H1 (cell line): ENCODE measurements around the gene ASF1B. TPM values are rescaled to one million over a fixed set of nuclear protein-coding genes. Genes with fewer than 3 reads are reported as not detected.

Experiments used
- CTCF ChIA-PET: fragments of 300-600 bp; sonication (Branson Sonifier 250); formaldehyde crosslinking; loops from one replicate; lab custom pipeline; 2021; ENCODE audit not compliant: partially characterized antibody; lab: Charles Lee
- POLR2A ChIA-PET: fragments of 300-600 bp; sonication (Branson Sonifier 250); formaldehyde crosslinking; loops from one replicate; lab custom pipeline; 2021; ENCODE audit warnings: inconsistent platforms; ENCODE audit not compliant: partially characterized antibody; lab: Charles Lee
- DNase-seq, 2 experiments: peaks; one replicate each; pipeline versions ENCODE4 v3.0.0 to v3.0.0-alpha.2; 2010 to 2022; ENCODE audit warnings: low spot score in 2 of 2, low read depth in 1 of 2, mixed read lengths in 1 of 2
- FAIRE-seq: peaks from 2 replicates; lab custom pipeline; 2011; peaks lifted over from hg19 to GRCh38; lab: Jason Lieb, UNC
- H2AFZ ChIP-seq: 2 replicates; pipeline ENCODE4 v1.8.1; 2012; ENCODE audit warnings: low read length, inconsistent platforms
- H2AK5ac ChIP-seq: 2 replicates; pipeline ENCODE4 v1.6.1; 2013; ENCODE audit warnings: low read depth, low read length
- H2BK120ac ChIP-seq: replicated peaks from 2 replicates; pipeline ENCODE3; 2013; ENCODE audit warnings: low read depth, low read length, inconsistent platforms
- H2BK12ac ChIP-seq: 2 replicates; pipeline ENCODE4 v1.6.1; 2013; ENCODE audit warnings: low read depth, low read length
- H2BK15ac ChIP-seq: 2 replicates; pipeline ENCODE4 v1.6.1; 2013; ENCODE audit warnings: low read length
- H2BK20ac ChIP-seq: 2 replicates; pipeline ENCODE4 v1.6.1; 2013; ENCODE audit warnings: low read length
- H2BK5ac ChIP-seq: 2 replicates; pipeline ENCODE4 v1.6.1; 2013; ENCODE audit warnings: low read depth, low read length
- H3K14ac ChIP-seq: 2 replicates; pipeline ENCODE4 v1.6.1; 2013; ENCODE audit warnings: inconsistent platforms; ENCODE audit not compliant: insufficient read length
- H3K18ac ChIP-seq: 2 replicates; pipeline ENCODE4 v1.6.1; 2013; ENCODE audit warnings: low read length; ENCODE audit errors: extremely low read depth
- H3K23ac ChIP-seq: 2 replicates; pipeline ENCODE4 v1.6.1; 2013; ENCODE audit warnings: inconsistent platforms; ENCODE audit not compliant: insufficient read length
- H3K23me2 ChIP-seq: 2 replicates; pipeline ENCODE4 v1.6.1; 2013; ENCODE audit warnings: low read depth, low read length
- H3K27ac ChIP-seq: 2 replicates; pipeline ENCODE4 v1.6.1; 2011; ENCODE audit warnings: low read depth, low read length, inconsistent platforms
- H3K27me3 ChIP-seq, 4 experiments: replicated peaks in 1 of 4; 1 replicate in 1 of 4; 2 replicates in 3 of 4; pipeline versions ENCODE4 v1.6.1 to v1.8.1; 2011 to 2013; ENCODE audit warnings: low read length in 3 of 4, mild to moderate bottlenecking in 3 of 4, inconsistent platforms in 2 of 4, mixed read lengths in 2 of 4, moderate library complexity in 1 of 4; ENCODE audit not compliant: control insufficient read depth in 3 of 4, insufficient read depth in 3 of 4; ENCODE audit errors: extremely low read depth in 1 of 4
- H3K36me3 ChIP-seq, 4 experiments: 2 replicates each; pipeline versions ENCODE4 v1.6.1 to v1.8.1; 2011 to 2013; ENCODE audit warnings: mild to moderate bottlenecking in 4 of 4, low read length in 3 of 4, moderate library complexity in 2 of 4, control low read depth in 1 of 4, inconsistent platforms in 1 of 4; ENCODE audit not compliant: insufficient read depth in 4 of 4, control insufficient read depth in 2 of 4
- H3K4ac ChIP-seq: replicated peaks from 2 replicates; pipeline ENCODE3; 2013; ENCODE audit warnings: low read length, low read depth, mixed read lengths, inconsistent platforms; ENCODE audit not compliant: insufficient read length
- H3K4me1 ChIP-seq, 4 experiments: replicated peaks in 1 of 4; 1 replicate in 1 of 4; 2 replicates in 3 of 4; pipeline versions ENCODE4 v1.6.1 to v1.8.1; 2011 to 2013; ENCODE audit warnings: low read length in 3 of 4, inconsistent platforms in 2 of 4, mixed read lengths in 1 of 4; ENCODE audit not compliant: insufficient read depth in 4 of 4, control insufficient read depth in 3 of 4
- H3K4me2 ChIP-seq, 2 experiments: 2 replicates each; pipeline versions ENCODE4 v1.6.1 to v1.8.1; 2011 to 2013; ENCODE audit warnings: low read depth in 2 of 2, low read length in 2 of 2, control low read depth in 1 of 2, inconsistent platforms in 1 of 2, mild to moderate bottlenecking in 1 of 2; ENCODE audit not compliant: insufficient read depth in 1 of 2
- H3K4me3 ChIP-seq, 4 experiments: fragments of 200-600, 300-600 bp in 1 of 4; sonication (generic), shearing (Covaris generic), sonication (Bioruptor Twin) in 1 of 4; 2 replicates each; pipeline versions ENCODE4 v1.5.1 to v1.8.1; 2011 to 2016; ENCODE audit warnings: low read length in 4 of 4, low read depth in 3 of 4, control low read depth in 2 of 4, inconsistent platforms in 2 of 4, mild to moderate bottlenecking in 2 of 4, mixed read lengths in 1 of 4, moderate library complexity in 1 of 4; ENCODE audit not compliant: insufficient read depth in 2 of 4; ENCODE audit errors: extremely low read depth in 1 of 4
- H3K56ac ChIP-seq: replicated peaks from 2 replicates; pipeline ENCODE3; 2013; ENCODE audit warnings: low read depth, mild to moderate bottlenecking, mixed read lengths, low read length, inconsistent platforms; ENCODE audit not compliant: insufficient read length
- H3K79me1 ChIP-seq: 2 replicates; pipeline ENCODE4 v1.6.1; 2013; ENCODE audit warnings: low read depth, low read length, control low read depth
- H3K79me2 ChIP-seq, 2 experiments: 2 replicates each; pipeline versions ENCODE4 v1.6.1 to v1.8.1; 2012 to 2013; ENCODE audit warnings: low read length in 2 of 2, mild to moderate bottlenecking in 2 of 2, inconsistent platforms in 1 of 2; ENCODE audit not compliant: insufficient read depth in 2 of 2, control insufficient read depth in 1 of 2
- H3K9ac ChIP-seq, 4 experiments: replicated peaks in 1 of 4; 1 replicate in 1 of 4; 2 replicates in 3 of 4; pipeline versions ENCODE4 v1.6.1 to v1.8.1; 2011 to 2013; ENCODE audit warnings: low read depth in 3 of 4, low read length in 3 of 4, control low read depth in 2 of 4, mild to moderate bottlenecking in 2 of 4, moderate library complexity in 2 of 4, inconsistent platforms in 1 of 4; ENCODE audit errors: extremely low read depth in 1 of 4
- H3K9me3 ChIP-seq, 2 experiments: 2 replicates each; pipeline versions ENCODE4 v1.6.1 to v1.8.1; 2012 to 2013; ENCODE audit warnings: mild to moderate bottlenecking in 2 of 2, moderate library complexity in 2 of 2, control low read depth in 1 of 2, inconsistent platforms in 1 of 2, low read depth in 1 of 2, low read length in 1 of 2, mixed read lengths in 1 of 2; ENCODE audit not compliant: insufficient read depth in 2 of 2
- H4K20me1 ChIP-seq, 2 experiments: replicated peaks in 1 of 2; 2 replicates each; pipeline versions ENCODE3 to v1.8.1; 2011 to 2013; ENCODE audit warnings: inconsistent platforms in 2 of 2, low read length in 2 of 2, mild to moderate bottlenecking in 1 of 2; ENCODE audit not compliant: insufficient read depth in 2 of 2, control insufficient read depth in 1 of 2
- H4K5ac ChIP-seq: 2 replicates; pipeline ENCODE4 v1.6.1; 2013; ENCODE audit warnings: low read length, low read depth, mixed read lengths, inconsistent platforms; ENCODE audit not compliant: insufficient read length
- H4K8ac ChIP-seq: 2 replicates; pipeline ENCODE4 v1.8.0; 2013; ENCODE audit warnings: mild to moderate bottlenecking, moderate library complexity, low read length, inconsistent platforms; ENCODE audit not compliant: insufficient read depth; ENCODE audit errors: extremely low read depth
- H4K91ac ChIP-seq: replicated peaks from 2 replicates; pipeline ENCODE3; 2013; ENCODE audit warnings: low read length, mixed read lengths, inconsistent platforms; ENCODE audit not compliant: insufficient read length
- KDM1A ChIP-seq: fragments of 200-600, 300-600 bp; sonication (generic); IDR thresholded peaks from 2 replicates; pipeline ENCODE4 v1.7.1; 2016; ENCODE audit warnings: mild to moderate bottlenecking, low read length, borderline replicate concordance
- SRF ChIP-seq: IDR thresholded peaks from 2 replicates; pipeline ENCODE4 v1.6.1; 2011; ENCODE audit warnings: mild to moderate bottlenecking, low read depth, low read length, moderate library complexity
- YY1 ChIP-seq: IDR thresholded peaks from 2 replicates; pipeline ENCODE4 v1.6.1; 2011; ENCODE audit warnings: low read depth, mild to moderate bottlenecking, low read length
- WGBS, 2 experiments: shearing (Covaris generic) in 1 of 2; methylation state at CpG; one replicate each; pipeline versions ENCODE4 v1.1.6 to v1.1.7; 2013 to 2015; ENCODE audit warnings: low lambda C conversion rate in 2 of 2, mixed read lengths in 2 of 2, inconsistent platforms in 1 of 2, low coverage in 1 of 2, missing lambda C conversion rate in 1 of 2; ENCODE audit not compliant: insufficient replicate concordance in 2 of 2, insufficient coverage in 1 of 2, insufficient read length in 1 of 2; ENCODE audit errors: extremely low coverage in 1 of 2, missing lambda C conversion rate in 1 of 2; 5-methylcytosine and 5-hydroxymethylcytosine counted together
- polyA plus RNA-seq, 7 experiments: library from polyadenylated mRNA; depleted of rRNA in 3 of 7; stranded (reverse) in 5 of 7; unstranded in 2 of 7; fragments of >200 nt in 5 of 7; fragments of 200-250 nt in 2 of 7; gene quantifications; 1 replicate in 5 of 7; 2 replicates in 1 of 7; 4 replicates in 1 of 7; pipeline versions ENCODE4 v1.2.1 to v1.2.3, GENCODE V29; 2011 to 2013; ENCODE audit warnings: missing spikeins in 2 of 7, mixed read lengths in 2 of 7
- total RNA-seq: library from RNA; stranded (reverse); fragmentation: NEBNext Ultra II Directional; extraction: Animal tissue kit (Norgen Biotek cat#: 25700); gene quantifications from 2 replicates; pipeline ENCODE4 v1.2.1, GENCODE V29; 2021

ASF1B gene
- total and polyA plus RNA-seq, 2 of the 8 experiments (the other 6 are each of a cell fraction or from before 2014, with no cell fraction given): 32.6 to 59.2 TPM

DNA sequence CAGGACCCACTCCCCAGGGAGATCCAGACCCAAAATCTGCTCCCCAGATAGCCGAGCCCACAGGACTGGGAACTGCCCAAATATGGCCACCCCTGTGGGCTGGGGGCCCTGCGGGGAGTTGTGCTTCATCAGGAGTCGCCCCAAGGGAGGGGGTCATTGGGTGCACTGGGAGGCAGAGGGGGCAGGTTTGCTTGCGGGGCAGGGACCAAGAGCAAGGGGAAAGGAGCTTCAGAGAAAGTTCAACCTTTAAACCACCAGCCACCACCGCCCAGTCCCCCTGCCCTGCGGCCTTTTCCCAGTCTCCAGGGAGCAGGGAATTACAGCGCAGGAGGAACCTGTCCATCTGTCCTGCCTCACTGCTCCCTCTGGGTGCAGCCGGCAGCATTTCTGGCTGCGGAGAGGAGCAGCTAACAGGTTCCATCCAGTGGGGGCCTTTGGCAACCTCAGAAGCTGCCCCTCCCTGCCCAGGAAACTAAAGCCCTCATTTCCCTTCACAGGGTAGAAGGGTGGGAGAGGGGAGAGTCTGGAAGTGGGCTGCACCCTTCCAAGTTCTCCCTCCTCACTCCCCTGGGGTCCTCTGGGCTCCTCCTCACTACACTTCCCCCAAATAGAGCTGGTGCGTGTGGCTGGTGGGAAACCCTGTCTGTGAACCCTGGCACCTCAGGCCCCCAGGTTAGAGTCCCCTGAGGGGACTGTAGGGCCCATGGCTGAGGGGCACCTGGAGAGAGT is 13.8 kb upstream of the ASF1B start:
- Histone ChIP-seq H2BK15ac (no peak overlapping the region), H3K36me3 (peaks cover 7 to 26% (median 24%) of the 10 kb centered on the region in 4 experiments; a peak in 6 of 8 replicates), H2BK12ac (no peak overlapping the region), H3K4me1 (peaks cover 0 to 21% (median 14%) of the 10 kb centered on the region in 4 experiments; a peak in 6 of 7 replicates), H4K8ac (0 out of 2 replicates have a peak overlapping the region, but pooled peaks have one; percentile 3), H3K18ac (no peak overlapping the region), H4K20me1 (peaks cover 8 to 15% of the 10 kb centered on the region in 2 experiments), H3K79me2 (no peaks in the 10 kb centered on the region), H2BK120ac (no peak overlapping the region), H3K79me1 (no peaks in the 10 kb centered on the region; the same call in none of the 2 replicates), H2BK20ac (no peak overlapping the region), H3K56ac (no peak overlapping the region), H3K23ac (no peak overlapping the region), H3K4ac (no peak overlapping the region), H3K4me3 (no peak overlapping the region), H3K9ac (no peak overlapping the region), H3K9me3 (no peaks in the 10 kb centered on the region), H3K4me2 (no peak overlapping the region), H4K5ac (no peak overlapping the region), H3K23me2 (no peaks in the 10 kb centered on the region), H2AFZ (no peak overlapping the region), H3K27me3 (no peaks in the 10 kb centered on the region; a peak in 1 of 7 replicates), H3K14ac (no peak overlapping the region)
- DNase-seq (no peak), FAIRE-seq (no peak)
- 85% methylated on average over 10 of the region's 10 CpGs; no CpG with 5 or more reads in 1 of the 2 experiments for WGBS, 2 experiments
- ChIA-PET POLR2A (interaction anchor here (1.4 to 2.4 kb wide), 4 partner anchors 8 to 18 kb away, joined by 3 to 12 read pairs (median 6); partner anchors contain the start of gene ASF1B), CTCF (interaction anchor here (0.6 to 1.4 kb wide), 6 partner anchors 11 to 321 kb away, joined by 3 to 5 read pairs (median 3); partner anchors contain the start of gene ASF1B)
- peak; percentile 45; the same call in 1 of the 2 replicates for TF ChIP-seq SRF
- peak; percentile 32; the same call in 1 of the 2 replicates for TF ChIP-seq YY1
- no peak for TF ChIP-seq KDM1A
- TF ChIP-seq, all 59 proteins: peak for 2
- Histone ChIP-seq H2AK5ac (no peak overlapping the region), H2BK5ac (no peak overlapping the region; the same call in 1 of the 2 replicates), H3K27ac (no peak overlapping the region), H4K91ac (no peak overlapping the region)
